OCI-M2 (cell line): ENCODE data around the gene ADIPOQ.
"Not testable (repeated sequence)": the region's sequence is repeated elsewhere in the genome, so short reads cannot be mapped to it uniquely, and the experiment has no call there.

ENCODE experiments used
- DNase-seq: peaks from one replicate; lab custom pipeline; 2025; ENCODE audit not compliant: unreplicated experiment; lab: John Stamatoyannopoulos, UW

The ADIPOQ gene

DNA sequence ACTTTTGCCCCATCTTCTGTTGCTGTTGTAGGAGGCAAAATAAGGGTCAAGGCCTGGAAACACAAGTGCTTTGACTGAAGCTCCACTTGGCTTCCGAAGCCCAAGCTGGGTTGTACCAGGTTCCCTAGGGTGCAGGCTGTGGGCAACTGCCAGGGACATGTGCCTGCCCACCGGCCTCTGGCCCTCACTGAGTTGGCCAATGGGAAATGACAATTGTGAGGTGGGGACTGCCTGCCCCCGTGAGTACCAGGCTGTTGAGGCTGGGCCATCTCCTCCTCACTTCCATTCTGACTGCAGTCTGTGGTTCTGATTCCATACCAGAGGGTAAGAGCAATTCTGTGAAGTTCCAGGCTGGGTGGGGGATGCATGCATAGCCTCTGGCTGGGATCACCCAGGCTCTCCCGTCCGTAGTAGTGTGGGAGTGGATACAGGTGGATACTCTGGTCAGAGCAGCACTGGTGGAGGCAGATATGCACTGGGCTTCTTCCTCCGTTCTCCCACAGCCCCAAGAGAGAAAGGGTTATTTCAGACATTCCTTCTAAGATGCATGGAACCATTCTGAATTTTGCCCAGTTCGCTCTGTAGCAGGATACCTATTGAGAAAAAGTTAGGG is at the start of gene ADIPOQ:
ADIPOQ (plus strand) TSS at position 285 of the 613 bp plus-strand sequence. CDS start 10,349 bp downstream, outside the sequence.
- no peak for DNase-seq

DNA sequence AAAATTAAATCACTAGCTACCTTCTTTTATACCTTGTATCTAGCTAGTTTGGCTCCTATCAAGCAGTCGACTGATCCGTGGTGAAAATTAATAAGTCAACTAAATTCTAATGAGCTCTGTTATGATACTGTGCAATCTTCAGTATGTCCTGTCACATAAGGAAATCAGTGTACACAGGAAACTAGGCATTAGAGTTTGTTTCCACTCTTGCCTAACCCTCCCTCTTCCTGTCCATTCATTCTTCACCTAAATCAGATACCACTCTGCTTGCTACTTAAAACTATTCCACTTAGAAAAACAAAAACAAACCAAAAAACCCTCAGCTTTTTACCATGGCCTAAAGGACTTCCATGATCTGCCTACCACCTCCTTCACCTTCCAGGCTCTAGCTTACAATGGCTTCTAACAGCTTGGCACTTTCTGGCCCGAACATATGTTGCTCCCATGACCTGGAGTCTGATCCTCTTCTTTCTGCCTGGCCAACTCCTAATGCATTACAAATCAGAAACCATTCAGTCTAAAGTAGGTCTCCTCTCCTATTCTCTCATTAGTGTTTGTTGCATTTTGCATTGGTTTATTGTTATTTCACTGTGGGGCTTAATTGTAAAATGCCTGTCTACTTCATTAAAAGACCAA is 44.2 kb upstream of the ADIPOQ start:
- no peak for DNase-seq

DNA sequence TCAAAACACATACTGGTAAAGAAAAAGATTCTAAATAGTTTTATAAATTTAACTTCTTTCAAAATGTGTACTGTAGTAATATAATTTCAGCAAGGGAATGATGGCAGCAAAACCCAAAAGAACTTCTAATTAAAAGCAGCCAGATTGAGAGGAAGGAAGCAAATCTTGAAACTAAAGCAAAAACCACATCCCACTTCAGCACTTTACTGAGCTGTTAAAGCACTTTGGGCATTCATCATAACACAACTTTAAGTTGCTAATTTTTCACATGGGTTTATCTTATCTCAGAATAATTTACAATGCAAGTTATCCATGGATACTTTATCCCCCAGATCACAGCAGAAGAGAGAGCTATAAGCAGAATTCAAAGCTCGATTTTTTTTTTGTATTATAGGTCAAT is 42.2 kb upstream of the ADIPOQ start:
- DNase-seq: no peak

DNA sequence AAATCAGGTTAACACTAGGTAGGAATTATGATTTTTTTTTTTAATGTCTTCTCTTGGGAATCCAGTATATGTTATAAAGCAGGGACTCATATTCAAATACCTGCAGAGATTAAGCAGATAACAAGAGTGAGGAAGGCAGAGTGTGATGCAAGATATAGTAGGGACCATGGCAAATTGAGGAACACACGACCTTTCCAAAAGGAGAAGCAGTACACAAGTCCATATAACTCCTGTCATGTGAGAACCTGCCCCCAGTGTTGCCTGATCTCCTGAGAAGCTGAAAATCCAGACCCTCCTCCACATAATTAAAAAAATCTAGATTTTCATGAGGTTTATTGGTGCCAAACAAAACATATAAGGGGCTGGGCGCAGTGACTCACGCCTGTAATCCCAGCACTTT is 39.8 kb upstream of the ADIPOQ start:
- no peak for DNase-seq

DNA sequence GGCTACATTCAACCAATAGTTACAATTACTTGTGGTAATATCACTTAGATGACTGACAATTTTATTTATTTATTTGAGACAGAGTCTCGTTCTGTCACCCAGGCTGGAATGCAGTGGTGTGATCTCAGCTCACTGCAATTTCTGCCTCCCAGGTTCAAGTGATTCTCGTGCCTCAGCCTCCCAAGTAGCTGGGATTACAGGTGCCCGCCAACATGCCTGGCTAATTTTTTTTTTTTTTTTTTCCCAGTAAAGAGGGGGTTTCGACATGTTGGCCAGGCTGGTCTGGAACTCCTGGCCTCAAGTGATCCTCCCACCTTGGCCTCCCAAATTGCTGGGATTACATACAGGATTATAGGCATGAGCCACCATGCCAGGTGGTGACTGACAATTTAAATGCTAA is 39.1 kb upstream of the ADIPOQ start:
- DNase-seq: not testable (repeated sequence)

DNA sequence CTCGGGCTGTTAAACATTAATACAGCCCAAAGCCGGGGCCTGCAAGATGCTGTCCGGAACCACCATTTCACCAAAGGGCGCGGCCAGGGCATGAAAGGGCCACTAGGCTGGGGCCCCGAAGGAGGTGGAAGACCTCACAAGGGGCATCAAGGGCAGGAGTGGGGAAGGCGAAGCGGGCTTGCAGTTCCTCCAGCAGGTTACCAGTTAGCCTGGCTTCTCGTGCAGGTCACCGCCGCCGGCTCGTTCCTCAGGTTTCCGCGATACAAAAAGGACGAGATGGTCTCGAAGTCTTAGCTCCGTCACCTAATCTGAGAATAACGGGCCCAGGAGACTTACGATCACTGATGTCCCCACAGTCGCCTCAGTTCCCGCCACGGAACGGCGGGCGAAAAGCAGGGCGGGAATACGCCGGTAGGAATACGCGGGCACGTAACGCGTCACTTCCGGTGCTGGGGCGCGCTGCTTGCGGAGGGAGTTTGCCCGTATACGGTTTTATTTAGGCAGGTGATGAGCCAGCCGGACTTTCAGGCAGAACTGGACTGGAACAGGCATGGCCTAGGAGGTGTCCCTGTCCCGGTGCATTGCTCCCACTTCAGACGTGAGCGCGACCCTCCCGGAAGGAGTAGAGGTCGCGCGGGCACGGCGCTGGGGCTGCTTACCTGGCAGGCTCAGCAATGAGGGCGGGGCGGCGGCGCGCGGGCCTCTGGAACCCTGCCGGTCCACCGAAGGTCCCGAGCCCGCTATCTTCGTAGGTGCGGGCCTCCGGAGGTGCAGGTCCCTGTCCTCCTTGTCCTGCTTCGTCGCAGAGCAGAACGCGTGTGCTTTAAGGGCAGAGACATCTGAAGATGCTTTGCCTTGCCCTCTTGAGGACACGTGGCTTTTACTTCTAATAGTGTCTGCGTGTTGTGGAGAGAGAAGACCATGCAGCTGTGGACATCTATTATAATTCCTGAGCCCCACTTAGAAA is 36.1 kb upstream of the ADIPOQ start, which contains the start of gene RFC4:
RFC4 (minus strand) TSS at position 394 of the 967 bp plus-strand sequence. CDS start 1,769 bp downstream, outside the sequence.
- no peak for DNase-seq

DNA sequence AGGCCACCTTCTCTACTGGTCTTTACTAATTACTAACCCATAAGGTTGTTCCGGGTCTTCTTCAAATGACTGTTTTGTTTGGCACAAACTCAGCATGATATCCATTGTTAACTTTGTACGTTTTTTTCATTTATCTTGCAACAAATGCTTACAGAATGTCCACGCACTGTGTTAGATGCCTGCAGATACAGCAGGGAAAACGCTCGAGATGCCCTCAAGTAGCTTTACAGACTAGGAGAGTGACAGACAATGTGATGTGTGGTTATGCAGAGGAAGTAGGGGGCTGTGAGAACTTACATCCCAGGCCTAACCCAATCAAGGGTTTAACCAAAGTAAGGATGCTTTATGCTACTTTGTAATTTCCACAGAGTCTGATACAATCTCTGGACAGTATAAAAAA is 35.3 kb upstream of the ADIPOQ start:
- DNase-seq: no peak

DNA sequence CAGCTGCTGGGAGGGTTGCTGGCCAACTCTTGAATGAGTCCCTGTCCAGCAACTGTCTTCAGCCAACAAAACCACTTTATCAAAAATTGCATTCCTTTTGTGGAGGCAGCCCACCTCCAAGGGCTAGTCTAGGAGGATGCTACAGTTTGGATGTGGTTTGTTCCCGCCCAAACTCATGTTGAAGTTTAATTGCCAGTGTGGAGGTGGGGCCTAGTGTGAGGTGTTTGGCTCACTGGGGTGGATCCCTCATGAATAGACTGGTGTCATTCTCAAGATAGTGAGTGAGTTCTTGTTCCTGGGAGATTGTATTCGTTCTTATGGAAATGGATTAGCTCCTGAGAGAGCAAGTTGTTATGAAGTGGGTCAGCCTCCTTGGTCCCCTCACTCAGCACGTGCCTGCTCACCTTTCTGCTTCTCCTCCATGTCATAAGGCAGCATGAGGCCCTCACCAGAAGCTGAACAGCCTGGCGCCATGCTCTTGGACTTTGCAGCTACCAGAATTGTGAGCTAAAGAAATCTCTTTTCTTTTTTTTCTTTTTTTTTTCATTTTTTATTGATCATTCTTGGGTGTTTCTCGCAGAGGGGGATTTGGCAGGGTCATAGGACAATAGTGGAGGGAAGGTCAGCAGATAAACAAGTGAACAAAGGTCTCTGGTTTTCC is 32.0 kb upstream of the ADIPOQ start:
- no peak for DNase-seq

DNA sequence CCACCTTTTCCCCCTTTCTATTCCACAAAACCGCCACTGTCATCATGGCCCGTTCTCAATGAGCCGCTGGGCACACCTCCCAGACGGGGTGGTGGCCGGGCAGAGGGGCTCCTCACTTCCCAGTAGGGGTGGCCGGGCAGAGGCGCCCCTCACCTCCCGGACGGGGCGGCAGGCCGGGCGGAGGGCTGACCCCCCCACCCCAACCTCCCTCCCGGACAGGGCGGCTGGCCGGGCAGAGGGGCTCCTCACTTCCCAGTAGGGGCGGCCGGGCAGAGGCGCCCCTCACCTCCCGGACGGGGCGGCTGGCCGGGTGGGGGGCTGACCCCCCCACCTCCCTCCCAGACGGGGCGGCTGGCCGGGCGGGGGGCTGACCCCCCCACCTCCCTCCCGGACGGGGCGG is 31.2 kb upstream of the ADIPOQ start:
- DNase-seq: not testable (repeated sequence)

DNA sequence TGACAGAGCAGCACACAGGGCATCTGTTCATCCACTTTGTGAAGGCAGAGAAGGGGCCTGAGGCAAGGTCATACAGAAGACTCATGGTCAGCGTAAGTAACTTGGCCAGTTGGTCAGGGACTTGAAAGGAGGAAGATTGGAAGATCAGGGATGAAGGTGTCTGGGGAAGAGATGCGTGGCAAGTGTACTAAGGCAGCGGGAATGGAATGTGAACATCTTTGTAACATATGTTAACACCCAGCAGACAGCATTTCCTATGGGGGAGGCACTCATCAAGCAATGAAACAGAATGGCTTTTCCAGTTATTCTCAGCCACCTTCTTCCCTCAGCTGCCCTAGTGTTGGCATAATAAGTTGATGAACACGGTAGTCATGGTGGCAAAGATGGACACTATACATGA is 28.4 kb upstream of the ADIPOQ start:
- no peak for DNase-seq

DNA sequence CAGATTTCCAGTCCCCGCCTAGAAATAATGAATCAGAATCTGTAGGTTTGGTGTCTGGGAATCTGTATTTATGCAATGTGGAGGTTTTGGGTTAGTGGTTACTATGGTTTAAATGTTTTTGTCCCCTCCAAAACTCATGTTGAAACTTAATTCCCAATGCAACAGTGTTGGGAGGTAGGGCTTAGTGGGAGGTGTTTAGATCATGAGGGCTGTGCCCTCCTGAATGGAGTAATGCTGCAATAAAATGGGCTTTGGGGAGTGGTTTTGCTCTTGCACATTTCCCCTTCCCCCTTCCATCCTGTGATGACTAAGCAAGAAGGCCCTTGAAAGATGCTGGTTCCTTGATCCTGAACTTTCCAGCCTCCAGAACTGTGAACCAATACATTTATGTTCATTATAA is 27.1 kb upstream of the ADIPOQ start:
- no peak for DNase-seq

DNA sequence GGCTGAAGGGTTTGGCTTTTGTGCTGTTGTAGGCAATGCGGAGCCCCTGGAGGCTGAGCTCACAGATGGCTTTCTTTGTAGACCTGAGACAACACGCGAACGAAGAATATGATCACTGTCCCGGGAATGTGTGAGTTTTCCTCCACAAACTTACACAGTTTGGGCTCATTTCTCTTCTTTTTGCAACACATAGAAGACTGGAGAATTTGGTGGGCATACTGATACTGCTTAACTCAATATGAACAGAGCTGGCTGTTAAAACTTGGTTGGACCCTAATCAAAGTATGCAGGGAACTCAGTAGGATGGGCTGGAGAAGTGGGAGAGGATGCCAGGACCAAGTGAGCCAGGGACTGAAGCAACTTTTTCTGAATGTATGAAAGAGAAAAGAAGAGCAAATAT is 24.0 kb upstream of the ADIPOQ start:
- DNase-seq: no peak

DNA sequence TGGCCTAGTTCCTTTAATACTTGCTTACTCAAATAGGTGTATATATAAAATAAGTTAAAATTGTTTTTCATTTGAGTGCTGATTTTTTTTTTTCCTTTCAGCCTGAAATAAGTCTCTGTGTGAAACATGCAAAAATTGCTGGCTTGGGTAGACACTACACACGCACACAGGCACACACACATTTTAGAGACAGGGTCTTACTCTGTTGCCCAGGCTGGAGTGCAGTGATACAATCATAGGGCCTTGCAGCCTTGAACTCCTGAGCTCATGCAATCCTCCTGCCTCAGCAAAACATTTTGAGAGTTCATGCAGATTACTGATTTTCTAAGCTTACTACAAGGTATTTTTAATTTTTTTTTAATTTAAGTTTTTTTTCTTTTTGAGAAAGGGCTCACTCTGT is 23.6 kb upstream of the ADIPOQ start:
- no peak for DNase-seq

DNA sequence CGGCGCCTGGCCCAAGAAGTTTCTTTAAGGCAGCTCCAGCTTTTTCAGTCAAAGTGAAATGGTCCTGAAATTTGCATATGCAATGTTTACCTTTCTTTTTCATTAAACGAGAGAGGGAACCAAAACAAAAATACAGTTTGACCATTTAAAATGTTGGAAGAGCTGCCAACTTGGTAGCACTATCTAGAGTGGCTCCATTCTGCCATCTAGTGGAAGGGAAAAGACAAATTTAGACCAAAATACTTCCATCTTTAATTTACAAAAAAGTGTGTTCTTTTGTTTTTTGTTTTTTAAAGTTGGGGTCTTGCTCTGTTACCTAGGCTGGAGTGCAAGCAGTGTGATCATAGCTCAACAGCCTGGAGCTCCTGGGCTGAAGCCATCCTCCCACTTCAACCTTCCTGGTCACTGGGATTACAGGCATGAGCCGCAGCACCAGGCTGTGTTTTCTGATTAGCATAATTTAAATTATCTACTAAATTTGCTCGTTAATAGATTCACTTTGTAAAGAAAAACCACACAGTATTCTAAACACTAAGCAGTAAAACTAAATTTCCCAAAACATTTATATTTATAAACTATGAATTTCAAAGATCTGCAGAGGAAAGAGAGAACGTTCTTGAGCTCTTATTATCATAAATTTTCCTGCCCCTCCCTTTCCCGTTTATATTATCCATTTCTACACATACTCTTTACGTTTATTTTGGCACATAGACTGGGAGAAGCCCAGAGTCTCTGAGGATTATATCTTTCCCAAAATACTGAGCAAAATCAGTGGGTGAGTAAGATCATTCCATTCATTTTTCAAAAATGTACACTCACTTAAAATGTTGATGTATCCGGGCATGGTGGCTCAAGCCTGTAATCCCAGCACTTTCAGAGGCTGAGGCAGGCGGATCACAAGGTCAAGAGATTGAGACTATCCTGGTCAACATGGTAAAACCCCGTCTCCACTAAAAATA is 20.8 kb upstream of the ADIPOQ start:
- no peak for DNase-seq

DNA sequence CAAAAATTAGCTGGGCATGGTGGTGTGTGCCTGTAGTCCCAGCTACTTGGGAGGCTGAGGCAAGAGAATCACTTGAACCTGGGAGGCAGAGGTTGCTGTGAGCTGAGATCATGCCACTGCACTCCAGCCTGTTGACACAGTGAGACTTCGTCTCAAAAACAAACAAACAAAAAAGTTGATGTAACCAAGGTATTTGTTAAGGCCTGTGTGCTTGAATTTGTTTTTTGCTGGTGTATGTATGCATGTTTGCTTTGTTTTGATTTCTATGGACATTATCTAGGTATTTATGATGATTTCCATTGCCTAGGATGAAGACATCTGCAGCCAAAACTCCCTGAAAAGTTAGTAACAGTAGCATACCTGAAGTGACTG is 20.1 kb upstream of the ADIPOQ start:
- not testable (repeated sequence) for DNase-seq

DNA sequence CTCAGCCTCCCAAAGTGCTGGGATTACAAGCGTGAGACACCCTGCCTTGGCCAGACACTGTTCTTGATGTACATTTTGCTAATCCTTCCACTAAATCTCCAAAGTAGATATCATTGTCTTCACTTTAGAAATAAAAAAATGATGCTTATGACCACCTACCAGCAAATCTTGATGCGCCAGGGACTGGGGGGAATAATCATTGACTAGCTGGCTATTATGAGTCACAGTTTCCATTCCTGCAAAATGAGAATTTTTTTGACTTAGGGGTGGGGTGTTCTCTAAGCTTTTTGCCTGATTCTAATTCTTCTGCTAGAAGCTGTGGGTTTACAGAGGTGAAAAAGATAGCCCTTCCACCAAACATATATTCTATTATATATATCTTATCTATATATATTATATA is 19.1 kb upstream of the ADIPOQ start:
- no peak for DNase-seq

DNA sequence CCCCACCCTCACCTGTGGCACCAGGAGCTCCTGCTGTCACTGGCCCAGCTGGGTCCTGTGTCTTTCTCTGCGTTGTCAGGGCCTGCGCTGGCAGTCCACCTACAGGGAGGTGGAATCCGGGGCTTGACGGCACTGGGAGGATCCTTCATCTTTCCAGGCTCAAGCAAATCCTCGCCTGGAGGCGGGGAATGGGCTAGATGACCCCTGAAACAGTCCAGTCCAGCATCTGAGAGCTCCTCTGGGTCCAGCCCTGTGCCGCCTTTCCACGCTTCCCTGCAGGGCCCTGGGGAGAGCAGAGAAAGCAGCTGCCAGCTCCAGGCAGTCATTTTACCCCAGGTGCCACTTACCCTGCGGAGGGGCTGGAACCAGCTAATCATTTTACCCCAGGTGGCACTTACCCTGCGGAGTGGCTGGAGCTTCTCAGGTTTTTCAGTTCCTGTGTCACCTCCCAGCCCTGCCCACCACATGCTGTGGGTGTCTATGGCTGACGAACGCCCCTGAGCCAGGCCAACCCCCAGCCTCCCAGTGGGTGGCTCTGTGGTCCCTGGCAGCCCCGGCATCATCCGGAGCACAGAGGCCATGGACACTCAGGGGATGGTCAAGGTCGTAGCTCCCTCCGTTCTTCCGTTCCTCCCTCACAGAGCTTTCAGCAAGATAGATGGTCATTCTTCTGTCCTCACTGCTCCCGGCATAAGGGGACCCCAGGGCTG is 17.9 kb upstream of the ADIPOQ start:
- DNase-seq: no peak

DNA sequence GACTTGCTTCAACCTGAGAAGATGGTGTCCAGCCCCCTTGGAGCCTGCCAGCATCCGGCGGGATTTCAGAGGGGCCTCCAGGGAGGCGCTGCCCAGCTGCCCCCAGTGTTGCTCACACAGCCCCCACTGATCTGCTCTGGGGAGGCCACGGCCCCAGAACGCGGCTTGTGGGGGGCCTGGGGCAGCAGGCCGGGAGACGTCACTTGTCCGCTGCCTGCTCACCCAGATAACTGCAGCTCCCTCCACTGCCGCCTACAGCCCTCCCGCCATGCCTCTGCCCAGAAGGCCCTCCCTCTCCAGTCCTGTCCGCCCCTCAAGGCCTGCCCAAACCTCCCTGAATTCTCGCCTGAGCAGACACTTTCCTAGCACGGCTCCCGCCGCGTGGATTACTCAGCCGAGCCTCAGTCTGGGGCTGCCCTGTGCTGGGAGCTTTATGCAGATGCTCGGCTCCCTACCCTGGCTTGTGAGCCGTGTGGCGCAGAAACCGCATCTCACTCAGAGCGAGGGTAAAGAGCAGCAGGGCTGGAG is 17.2 kb upstream of the ADIPOQ start:
- no peak for DNase-seq

DNA sequence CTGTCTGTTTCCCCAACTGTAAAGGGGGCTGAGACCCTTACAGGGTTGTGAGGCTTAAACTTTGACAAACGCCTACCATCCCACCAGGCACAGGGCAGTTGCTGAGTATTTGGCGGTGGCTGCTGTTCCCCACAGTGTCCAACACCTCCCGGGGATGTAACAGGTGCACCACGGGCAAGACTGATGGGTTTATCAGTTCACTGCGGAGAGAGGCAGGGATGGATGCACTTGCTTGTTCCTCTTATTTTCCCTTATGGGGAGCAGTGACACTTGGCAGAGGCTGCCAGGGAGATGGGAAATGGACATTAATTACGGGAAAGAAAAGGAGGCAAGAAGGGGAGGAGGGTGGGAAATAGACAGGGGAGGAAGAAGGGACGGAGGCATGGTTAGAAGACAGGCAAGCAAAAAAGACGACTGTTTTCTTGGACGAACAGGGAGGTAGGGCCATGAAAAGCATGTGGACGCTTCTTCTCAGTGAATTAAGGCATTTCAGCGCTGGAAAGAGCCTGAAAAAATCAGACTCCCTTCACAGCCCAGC is 16.6 kb upstream of the ADIPOQ start:
- DNase-seq: no peak
